AG08395 (cell line): Measurements from ENCODE around the gene BCL2L2.
"Not testable (repeated sequence)": the region's sequence is repeated elsewhere in the genome, so short reads cannot be mapped to it uniquely, and the experiment has no call there.

Experiments used
- DNase-seq: peaks from one replicate; pipeline ENCODE4 v3.0.0; 2012; ENCODE audit warnings: mixed read lengths, low spot score

BCL2L2 gene

DNA sequence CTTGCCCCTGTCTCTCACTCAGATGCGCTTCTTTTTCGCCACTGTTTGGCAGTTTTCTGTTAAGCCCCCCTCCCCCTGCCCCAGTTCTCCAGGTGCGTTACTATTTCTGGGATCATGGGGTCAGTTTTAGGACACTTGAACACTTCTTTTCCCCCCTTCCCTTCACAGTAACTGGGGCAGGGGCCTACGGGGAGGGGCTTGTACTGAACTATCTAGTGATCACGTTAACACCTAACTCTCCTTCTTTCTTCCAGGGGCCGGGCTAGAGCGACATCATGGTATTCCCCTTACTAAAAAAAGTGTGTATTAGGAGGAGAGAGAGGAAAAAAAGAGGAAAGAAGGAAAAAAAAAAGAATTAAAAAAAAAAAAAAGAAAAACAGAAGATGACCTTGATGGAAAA lies 18.4 kb downstream of the BCL2L2 start:
- DNase-seq = no peak

DNA sequence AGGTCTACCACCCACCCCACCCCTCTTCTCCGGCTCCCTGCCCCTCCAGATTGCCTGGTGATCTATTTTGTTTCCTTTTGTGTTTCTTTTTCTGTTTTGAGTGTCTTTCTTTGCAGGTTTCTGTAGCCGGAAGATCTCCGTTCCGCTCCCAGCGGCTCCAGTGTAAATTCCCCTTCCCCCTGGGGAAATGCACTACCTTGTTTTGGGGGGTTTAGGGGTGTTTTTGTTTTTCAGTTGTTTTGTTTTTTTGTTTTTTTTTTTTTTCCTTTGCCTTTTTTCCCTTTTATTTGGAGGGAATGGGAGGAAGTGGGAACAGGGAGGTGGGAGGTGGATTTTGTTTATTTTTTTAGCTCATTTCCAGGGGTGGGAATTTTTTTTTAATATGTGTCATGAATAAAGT lies 19.1 kb downstream of the BCL2L2 start:
- not testable (repeated sequence) for DNase-seq

DNA sequence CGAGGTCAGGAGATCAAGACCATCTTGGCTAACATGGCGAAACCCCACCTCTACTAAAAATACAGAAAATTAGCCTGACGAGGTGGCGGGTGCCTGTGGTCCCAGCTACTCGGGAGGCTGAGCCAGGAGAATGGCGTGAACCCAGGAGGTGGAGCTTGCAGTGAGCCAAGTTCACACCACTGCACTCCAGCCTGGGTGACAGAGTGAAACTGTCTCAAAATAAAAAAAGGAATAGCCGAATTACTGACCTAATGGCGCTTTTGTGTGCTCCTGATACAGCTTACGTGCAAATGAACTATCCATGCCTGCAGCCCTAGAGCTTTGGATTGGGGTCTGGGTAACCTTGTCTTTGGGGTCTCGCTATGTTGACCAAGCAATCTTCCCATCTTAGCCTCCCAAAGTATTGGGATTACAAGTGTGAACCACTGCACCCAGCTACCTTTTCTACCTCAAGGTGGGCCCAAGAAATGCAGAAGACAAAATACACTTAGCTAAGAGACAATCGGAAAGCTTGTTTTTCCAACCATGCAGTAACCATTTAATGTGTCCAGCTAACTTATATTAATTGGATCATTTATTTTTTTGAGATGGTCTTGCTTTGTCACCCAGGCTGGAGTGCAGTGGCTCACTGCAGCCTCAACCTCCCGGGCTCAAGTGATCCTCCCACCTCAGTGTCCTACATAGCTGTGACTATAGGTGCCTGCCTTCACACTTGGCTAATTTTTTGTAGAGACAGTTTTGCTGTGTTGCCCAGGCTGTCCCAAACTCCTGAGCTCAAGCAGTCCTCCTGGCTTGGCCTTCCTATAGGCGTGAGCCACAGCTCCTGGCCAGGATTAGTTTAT lies 20.1 kb downstream of the BCL2L2 start:
- no peak for DNase-seq

DNA sequence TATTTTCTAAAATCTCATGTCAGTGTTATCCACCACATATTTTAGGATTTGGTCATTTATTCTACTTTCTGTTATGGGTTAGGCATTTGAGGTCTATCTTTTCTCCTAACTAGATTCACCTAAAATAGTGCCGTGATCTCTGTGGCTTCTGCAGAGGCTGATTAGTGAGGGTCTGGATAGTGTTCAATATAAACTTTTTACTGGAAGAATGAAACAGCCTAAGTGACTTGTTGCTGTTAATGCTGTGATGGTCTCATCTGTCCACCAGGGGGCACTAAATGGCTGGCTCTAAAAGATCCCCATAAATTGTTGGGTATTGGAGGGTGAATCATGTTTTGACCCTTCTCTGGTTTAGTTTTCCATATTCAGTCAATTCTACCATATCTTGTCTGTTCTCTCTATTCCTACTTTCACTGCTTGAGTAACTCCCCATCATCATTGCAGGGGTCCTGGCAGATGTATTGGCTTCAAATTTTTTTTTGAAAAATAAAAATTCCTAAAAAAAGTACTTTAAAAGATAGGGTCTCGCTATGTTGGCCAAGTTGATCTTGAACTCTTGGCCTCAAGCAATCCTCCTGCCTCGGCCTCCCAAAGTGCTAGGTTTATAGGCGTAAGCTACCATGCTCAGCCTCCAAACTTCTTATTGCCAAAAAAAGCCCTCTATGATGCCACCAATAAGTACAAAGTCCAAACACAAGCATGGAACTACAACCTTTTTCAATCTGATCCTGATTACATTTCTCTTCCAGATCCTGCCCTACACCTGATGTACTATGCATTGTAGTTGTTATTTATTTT lies 21.5 kb downstream of the BCL2L2 start:
- DNase-seq = peak; percentile 85

DNA sequence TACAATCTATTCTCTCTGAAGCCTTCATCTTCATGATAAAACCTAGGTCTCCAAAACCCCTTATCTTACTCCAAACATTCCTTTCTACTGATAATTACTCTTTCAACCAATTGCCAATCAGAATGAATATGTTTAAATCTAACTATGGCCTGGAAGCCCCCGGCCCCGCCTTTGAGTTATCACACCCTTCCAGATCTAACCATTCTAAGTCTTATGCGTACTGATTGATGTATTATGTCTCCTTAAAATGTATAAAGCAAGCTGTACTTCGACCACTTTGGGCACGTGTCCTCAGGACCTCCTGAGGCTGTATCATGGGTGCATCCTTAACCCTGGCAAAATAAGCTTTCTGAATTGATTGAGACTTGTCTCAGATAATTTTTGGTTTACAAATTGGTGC lies 29.0 kb downstream of the BCL2L2 start:
- DNase-seq = no peak

DNA sequence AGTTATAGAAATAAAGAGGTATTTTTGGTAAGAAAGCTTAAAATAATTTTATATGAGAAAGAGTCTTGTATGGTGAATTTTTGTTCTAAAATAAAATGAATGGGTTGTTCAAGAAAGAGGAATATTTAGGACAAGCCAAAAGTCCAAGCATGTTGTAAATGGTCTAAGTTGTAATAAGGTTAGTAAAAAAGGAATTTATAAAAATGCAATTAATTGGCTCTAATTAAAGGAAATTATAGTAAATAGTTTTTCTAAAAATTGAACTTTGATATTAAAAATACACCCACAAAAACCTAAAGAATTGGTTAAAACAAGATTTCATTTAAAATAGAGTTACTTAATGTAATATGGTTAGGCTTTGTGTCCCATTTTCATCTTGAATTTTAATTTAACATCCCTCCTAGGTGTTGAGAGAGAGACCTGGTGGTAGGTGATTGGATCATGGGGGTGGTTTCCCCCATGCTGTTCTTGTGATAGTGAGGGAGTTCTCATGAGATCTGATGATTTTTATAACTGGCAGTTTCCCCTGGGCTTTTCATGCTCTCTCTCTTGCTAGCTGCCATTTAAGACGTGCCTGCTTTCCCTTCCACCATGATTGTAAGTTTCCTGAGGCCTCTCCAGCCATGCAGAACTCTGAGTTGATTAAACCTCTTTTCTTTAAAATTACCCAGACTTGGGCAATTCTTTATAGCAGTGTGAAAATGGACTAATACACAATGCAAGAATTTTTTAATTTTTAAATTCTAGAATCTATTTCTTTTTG lies 33.1 kb downstream of the BCL2L2 start:
- DNase-seq = no peak

DNA sequence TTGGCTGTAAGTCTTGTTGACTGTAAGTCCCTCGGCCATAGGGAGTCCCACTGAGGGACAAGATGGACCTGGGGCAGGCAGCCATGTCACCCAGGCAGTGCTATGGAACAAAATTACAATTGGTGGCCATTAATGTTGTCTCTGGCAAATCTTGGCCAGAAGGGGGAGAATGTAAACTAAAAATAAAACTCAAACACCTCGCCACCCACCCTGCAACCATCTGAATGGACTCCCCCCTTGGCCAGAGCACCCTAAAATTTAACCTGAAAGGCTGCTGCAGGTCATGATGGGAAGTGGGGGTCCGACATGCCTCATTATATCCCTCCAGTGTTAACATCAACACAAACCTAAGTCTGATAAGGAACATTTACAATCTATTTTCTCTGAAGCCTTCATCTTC lies 37.8 kb downstream of the BCL2L2 start:
- DNase-seq = no peak

DNA sequence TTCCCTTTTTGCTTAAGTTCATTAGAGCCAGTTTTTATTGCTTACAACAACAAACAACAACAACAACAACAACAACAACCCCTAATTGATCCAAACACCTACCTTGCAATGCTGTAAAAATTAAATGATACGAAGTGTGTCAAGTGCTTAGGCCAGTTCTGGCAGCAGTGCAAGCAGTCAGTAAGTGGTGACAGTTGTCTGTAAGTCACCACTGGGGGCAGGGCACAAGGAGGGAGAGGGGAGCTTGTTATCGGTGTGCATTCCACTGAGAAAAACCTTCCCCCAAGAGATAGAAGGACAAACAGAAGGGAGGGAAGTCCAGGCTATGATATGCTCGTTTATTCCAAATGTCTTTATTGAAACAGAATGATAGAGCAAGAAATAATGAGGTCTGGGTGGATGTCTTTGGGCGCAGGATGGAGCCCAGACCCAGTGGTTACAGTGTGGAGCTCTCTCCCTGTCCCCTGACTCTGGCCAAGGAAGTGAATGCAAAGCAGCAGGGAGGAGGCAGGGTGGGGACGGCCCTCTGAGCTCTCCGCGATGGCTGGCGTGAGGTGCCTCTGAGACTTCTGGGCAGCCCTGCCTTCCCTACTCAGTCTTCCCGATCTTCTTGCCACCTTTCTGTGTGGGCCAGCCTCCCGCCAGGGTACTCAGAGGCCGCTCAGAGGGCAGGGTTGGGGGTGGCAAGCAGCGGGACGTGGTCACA lies 39.5 kb downstream of the BCL2L2 start:
- no peak for DNase-seq

DNA sequence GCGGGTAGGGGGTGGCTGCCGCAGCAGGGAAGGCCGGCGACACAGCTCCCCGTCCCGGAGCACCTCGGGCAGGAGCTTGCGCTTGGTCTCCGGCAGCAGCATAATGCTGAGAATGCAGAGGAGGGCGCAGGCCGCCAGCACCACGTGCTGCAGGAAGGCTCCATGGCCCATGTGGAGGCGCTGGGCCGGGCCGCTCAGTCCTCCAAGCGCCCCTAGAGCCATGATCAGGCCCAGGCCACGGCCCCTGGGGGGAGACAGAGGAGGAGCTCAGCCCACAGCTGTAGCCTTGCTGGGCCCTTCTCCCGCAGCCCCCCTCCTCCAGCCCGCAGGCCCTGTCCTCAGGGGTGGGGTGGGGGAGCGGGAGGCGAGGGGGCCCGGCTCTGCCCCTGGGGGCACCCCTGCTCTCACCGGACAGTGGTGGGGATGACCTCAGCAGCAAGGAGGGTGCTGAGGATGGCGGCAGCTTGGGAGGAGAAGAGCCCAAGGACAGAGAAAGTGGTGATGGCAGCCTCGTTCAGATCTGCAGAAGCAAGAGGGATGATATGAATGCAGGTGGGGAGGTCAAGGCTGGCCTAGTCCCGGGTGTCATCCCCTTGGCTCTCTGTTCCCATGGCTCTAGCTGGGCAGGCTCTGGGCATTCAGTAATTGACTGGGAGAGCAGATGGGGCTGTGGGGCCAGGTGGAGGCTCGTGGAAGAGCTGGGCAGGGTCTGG lies 40.2 kb downstream of the BCL2L2 start:
- DNase-seq = no peak

DNA sequence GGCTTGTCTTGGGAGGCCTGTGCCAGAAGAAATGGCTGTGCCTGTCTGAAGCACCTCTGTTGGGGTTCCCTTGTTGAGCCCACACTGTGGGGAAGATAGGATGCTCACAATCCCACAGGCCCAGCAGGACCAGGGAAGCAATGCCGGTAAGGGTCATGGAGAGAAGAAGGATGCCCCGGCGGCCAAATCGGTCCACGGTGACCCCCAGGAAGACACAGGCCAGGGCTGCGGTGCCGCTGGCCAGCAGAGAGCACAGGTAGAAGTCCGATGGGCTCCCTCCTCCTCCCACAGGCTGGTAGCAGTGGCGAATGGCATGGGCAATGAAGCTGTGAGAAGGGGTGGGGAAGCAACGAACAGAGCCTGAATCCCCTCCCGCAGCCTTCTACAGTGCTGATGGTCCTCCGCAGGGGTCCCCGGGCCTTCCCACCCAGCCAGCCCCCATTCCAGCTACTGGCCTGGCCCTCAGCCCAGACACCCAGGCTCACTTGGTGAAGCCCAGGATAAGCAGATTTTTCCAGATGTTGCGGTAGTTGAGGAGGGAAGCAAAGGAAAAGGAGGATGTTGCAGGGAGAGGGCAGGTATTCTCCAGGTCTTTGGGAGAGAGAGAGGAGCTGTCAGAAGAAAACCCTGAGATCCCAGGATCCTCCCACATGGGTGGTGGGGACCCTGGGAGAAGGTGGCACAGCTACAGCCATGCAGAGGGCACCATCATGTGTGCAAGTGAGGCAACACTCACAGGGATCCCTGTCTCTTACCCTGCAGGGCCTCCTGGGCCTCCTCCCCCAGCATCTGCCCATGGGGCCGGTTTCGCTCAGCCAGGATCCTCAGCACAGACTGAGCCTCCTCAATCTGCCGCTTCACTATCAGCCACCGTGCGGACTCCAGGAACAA lies 41.0 kb downstream of the BCL2L2 start:
- DNase-seq = no peak

DNA sequence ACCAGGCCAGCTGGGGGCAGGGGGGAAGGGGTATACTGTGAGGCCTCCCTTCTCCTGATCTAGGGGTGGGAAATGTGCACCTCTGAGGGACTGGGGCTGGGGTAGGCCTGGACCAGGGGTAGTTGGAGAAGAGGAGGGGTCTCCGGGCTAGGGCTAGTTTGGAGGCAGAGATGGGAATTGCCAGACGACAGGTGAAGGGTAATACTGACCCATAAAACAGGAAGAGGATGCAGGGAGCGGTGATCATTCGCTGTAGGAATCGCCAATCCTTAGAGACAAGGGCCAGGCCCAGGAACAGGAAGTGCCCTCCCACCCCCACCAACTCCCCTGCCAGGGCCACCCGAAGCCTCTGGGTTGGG lies 41.6 kb downstream of the BCL2L2 start:
- DNase-seq = no peak

DNA sequence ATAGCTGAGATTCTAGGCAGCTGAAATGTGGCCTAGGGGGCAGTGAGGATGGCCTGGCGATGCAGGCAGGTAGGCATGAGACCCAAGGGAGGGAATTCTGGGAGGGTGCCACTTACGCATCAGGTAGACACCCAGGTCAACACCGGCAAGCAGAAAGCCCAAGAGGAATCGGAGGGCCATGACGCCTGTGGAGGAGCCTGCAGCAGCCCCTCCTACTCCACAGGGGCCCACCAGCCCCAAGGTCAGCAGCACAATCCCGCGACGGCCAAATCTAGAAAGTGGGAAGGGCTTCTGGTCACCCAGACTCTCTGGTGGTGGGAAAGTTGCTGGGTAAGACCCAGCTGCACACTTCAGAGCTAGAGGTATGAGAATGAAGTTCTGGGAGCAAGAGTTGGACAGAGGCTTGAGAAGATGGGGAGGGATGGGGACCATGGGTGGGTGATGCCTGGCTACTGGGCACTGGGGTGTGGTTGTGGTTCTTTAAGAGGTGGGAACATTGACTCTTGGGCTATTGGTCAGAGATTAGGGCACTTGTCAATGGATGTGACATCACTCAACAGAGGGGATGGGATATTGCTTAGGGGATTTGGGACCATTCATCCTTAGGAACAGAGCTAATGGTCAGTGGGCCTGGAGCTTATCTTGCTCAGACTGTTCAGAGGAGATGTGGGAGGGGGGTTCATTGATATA lies 42.7 kb downstream of the BCL2L2 start:
- DNase-seq = no peak

DNA sequence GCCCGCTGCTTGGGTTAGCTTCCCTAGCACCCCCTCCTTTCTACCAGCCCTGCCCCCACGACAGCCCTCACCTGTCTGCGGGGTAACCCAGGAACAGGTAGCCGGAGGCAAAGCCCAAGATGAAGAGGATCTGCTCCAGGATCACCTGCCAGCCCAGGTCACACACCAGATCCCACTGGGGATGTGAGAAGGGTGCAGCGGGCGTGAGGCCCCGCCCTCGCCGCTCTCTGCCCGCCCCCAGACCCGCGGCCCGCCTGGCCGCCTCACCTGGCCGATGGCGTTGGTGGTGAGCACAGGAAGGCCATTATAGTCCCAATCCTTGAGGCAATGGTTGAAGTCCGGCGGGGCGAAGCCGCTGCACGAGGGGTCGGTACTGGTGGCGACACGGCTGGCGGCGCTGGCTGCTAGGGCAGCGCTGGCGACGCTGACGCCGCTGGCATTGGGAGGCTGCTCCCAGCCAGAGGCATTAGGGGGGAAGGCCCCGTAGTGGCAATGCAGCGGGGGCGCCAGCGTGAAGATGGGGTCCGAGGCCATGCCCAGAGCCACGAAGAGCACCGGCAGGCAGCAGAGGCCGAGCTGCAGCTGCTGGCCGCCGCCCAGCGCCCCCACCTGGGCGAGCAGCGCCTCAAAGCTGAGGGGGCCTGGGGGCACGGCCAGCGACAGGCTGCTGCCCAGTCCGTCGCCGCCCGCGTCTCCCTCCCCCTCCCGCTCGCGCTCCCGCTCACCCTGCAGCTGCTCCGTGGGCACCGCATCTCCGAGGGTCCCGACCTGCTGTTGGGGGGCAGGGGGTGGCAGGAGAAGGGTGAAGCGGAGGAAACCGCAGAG lies 45.3 kb downstream of the BCL2L2 start:
- no peak for DNase-seq

DNA sequence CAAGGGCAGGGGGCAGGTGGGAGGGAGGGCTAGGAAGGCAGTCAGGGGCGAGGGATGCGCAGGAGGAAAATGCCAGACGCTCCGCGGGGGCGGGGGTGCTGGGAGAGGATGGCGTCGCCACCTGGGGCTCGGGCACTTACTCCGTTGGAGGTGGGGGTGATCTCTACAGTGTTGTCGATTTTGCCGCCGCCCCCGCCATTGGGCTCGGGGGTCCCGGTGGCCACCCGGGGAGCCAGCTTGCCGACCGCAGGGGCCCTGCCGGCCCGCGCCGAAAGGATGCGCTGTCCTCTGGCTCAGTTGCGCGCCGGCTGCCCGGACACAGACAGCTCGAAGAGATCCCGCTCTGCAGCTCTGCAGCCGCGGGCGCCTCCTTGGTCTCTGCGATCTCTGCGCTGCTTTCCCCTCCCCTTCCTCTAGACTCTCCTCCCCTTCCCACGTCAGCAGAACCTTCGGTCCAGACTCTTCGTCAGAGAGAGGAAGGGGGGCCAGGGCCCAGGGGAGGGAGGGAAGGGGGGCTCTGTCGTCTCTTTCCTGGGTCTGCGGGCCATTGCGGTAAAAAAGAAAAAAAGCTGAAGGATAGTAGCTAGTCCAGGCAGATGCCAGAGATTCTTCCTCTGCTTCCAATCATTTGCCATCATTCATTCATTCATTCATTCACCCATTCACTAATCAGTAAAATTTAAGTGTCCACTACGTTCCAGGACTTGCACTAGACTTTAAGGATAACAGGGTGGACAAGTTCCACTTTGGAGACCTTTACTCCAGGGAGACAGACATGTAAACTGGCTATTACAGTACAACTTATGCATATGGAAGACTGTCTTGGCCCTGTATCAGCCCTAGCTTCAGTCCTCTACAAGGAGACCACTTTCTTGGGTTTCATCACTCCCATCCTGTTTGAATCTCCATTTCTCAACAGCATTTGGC lies 46.1 kb downstream of the BCL2L2 start, which contains the start of gene SLC22A17:
Gene SLC22A17 (minus strand): TSS at position 382 of the 927 bp plus-strand sequence.
- DNase-seq = peak; percentile 94

DNA sequence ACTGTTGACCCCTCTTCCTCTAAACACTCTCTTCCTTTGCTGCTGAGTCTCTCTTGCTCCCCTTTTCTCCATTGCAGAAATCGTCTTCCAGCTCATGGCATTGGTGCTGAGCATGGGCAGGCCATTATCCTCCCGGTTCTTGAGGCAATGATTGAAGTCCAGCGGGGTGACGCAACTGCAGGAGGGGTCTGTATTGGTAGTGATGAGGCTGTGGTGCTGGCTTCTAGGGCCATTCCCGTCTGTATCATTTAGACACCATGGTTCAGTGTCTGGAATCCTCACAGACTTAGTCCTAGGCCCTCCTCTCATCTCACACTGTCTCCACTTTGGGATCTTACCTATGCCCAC lies 46.8 kb downstream of the BCL2L2 start:
- no peak for DNase-seq

DNA sequence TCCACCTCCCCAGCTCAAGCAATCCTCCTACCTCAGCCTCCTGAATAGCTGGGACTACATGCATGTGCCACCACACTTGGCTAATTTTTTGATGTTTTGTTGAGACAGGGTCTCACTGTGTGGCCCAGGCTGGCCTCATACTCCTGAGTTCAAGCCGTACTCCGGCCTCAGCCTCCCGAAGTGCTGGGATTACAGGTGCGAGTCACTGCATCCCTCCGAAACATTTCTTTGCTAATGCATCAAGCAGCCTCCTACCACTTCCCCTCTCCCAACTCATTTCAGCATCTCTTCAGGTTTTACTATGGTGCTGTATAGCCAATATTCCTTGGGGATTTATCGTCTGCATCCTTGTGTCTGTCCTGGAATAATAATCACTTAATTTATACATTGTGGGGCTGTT lies 48.4 kb downstream of the BCL2L2 start:
- no peak for DNase-seq

DNA sequence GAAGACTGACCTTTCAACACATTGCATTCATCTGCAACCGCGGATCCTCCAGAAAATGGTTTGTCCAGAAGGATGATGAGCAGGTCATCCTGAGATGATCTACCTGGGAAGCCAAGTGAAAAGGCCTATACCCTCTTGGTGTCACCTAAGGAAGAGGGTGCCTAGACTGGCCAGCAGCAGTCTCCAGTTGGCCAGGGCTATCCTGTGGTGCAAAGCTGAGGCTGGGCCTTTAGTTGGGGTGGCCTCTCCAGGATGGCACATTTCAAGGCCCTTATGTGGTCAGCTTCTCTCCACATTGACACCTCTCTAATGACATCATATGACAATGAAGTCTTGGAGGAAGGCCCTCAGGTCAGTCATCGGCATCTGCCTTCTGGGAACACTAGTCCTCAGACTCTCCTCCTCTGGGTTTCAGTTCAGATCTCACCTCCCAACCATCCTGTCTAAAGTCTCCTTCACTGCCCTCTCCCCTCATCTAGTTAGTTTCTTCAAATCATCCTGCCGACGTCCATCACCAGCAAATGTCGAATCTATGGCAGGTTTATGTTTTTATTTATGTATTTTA lies 49.3 kb downstream of the BCL2L2 start:
- DNase-seq = no peak
